HL-60 (cell line): ENCODE data around the gene POLR1F.

Source experiments
- DNase-seq, 2 experiments: peaks; one replicate each; pipeline ENCODE4 v3.0.0-alpha.2; 2010 to 2020; ENCODE audit warnings: low read depth in 1 of 2, low spot score in 1 of 2
- H3K27ac ChIP-seq: fragments of 250-450 bp; sonication (Bioruptor Pico); replicated peaks from 2 replicates; pipeline ENCODE4 v1.5.1; 2020; ENCODE audit warnings: mild to moderate bottlenecking, moderate library complexity
- H3K27me3 ChIP-seq: fragments of 250-450 bp; sonication (Bioruptor Pico); 2 replicates; pipeline ENCODE4 v1.5.1; 2021; ENCODE audit warnings: mild to moderate bottlenecking, moderate library complexity; ENCODE audit not compliant: insufficient read depth, poor library complexity, severe bottlenecking
- H3K4me3 ChIP-seq: replicated peaks from 2 replicates; pipeline ENCODE4 v1.5.1; 2011; ENCODE audit warnings: mild to moderate bottlenecking, control low read depth, low read length; ENCODE audit not compliant: insufficient read depth
- GABPA ChIP-seq: IDR thresholded peaks from 2 replicates; pipeline ENCODE4 v1.6.1; 2012; ENCODE audit warnings: low read depth
- POLR2AphosphoS5 ChIP-seq: IDR thresholded peaks from 2 replicates; pipeline ENCODE4 v1.6.1; 2012; ENCODE audit warnings: low read depth
- SPI1 ChIP-seq: IDR thresholded peaks from 2 replicates; pipeline ENCODE4 v1.6.1; 2012; ENCODE audit warnings: low read depth, mild to moderate bottlenecking, borderline replicate concordance
- TF ChIP-seq, protein P1 (sequence below): IDR thresholded peaks from 2 replicates; pipeline ENCODE4 v1.6.1; 2012; ENCODE audit warnings: low read depth; ENCODE audit not compliant: insufficient replicate concordance
- TF ChIP-seq, protein P2 (sequence below): IDR thresholded peaks from one replicate; pipeline ENCODE4 v1.5.1; 2011; ENCODE audit warnings: low read length, control low read depth, inconsistent platforms; ENCODE audit not compliant: insufficient read depth

The POLR1F gene

DNA sequence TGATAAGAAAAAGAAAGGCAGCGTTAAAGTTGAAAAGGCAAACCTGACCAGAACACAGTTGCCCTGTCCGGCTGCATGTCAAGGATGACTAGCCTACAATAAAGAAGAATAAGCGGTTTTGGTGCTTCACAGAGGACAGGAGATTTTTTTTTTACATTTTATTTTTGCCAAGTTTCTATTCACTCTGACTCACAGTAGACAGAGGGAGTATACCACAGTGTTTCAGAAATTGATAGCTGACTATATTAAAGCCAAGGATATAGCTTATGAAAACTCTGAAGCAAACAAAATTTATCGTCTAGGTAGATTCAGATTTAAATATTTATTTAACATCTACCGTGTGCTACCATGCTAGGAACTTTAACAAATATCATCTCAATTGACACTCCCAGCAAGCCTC is 16.9 kb upstream of the POLR1F start:
- DNase-seq = no peak
- Histone ChIP-seq H3K27ac (no peak overlapping the region), H3K27me3 (no peaks in the 10 kb centered on the region), H3K4me3 (no peak overlapping the region)
- TF ChIP-seq, protein P1, sequence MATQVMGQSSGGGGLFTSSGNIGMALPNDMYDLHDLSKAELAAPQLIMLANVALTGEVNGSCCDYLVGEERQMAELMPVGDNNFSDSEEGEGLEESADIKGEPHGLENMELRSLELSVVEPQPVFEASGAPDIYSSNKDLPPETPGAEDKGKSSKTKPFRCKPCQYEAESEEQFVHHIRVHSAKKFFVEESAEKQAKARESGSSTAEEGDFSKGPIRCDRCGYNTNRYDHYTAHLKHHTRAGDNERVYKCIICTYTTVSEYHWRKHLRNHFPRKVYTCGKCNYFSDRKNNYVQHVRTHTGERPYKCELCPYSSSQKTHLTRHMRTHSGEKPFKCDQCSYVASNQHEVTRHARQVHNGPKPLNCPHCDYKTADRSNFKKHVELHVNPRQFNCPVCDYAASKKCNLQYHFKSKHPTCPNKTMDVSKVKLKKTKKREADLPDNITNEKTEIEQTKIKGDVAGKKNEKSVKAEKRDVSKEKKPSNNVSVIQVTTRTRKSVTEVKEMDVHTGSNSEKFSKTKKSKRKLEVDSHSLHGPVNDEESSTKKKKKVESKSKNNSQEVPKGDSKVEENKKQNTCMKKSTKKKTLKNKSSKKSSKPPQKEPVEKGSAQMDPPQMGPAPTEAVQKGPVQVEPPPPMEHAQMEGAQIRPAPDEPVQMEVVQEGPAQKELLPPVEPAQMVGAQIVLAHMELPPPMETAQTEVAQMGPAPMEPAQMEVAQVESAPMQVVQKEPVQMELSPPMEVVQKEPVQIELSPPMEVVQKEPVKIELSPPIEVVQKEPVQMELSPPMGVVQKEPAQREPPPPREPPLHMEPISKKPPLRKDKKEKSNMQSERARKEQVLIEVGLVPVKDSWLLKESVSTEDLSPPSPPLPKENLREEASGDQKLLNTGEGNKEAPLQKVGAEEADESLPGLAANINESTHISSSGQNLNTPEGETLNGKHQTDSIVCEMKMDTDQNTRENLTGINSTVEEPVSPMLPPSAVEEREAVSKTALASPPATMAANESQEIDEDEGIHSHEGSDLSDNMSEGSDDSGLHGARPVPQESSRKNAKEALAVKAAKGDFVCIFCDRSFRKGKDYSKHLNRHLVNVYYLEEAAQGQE = no peak
- TF ChIP-seq SPI1 (no peak), POLR2AphosphoS5 (no peak), GABPA (no peak)
- TF ChIP-seq, protein P2, sequence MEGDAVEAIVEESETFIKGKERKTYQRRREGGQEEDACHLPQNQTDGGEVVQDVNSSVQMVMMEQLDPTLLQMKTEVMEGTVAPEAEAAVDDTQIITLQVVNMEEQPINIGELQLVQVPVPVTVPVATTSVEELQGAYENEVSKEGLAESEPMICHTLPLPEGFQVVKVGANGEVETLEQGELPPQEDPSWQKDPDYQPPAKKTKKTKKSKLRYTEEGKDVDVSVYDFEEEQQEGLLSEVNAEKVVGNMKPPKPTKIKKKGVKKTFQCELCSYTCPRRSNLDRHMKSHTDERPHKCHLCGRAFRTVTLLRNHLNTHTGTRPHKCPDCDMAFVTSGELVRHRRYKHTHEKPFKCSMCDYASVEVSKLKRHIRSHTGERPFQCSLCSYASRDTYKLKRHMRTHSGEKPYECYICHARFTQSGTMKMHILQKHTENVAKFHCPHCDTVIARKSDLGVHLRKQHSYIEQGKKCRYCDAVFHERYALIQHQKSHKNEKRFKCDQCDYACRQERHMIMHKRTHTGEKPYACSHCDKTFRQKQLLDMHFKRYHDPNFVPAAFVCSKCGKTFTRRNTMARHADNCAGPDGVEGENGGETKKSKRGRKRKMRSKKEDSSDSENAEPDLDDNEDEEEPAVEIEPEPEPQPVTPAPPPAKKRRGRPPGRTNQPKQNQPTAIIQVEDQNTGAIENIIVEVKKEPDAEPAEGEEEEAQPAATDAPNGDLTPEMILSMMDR = no peak

DNA sequence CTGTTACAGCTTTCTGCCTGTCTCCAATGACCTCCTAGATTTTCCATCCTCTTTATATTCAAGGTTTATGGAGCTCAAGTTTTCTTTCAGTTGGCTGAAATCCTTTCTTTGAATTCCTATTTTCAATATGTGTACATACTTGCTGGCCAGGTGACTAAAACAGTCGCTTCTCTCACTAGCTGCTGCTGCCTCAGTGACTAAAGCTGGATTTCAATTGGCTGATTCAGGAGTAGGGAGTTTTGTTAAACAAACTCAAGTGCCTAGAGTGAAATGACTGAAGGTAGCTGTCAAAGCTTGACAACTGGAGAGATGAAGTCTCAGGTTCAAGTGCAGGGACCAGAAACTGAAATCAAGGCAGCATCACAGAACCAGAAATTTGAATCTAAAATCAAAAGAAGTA is 6.7 kb upstream of the POLR1F start:
- TF ChIP-seq GABPA (no peak), POLR2AphosphoS5 (no peak), SPI1 (no peak)
- TF ChIP-seq, protein P1 = no peak
- TF ChIP-seq, protein P2 = no peak
- H3K27me3 ChIP-seq = peaks cover 3% of the 10 kb centered on the region
- no peak for DNase-seq
- no peak overlapping the region for H3K27ac ChIP-seq
- H3K4me3 ChIP-seq = no peak overlapping the region

DNA sequence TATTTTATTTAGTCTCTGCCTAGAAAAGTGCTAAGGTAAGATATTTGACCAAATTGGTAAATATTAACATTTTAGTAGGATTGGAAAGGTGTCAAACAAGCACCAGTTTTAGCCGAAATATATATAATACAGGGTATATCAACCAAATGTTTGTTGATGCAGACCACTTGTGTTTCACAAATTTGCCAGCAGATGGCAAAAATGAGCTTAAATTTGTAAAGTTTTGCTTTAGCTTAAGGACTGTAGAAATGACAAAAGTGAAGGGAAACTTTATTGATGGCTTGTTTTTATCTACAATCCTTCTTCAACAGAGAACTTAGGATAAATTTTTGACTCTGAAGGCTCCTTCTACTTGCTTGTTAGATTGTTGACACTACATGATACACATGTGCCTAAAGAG is 4.8 kb upstream of the POLR1F start:
- TF ChIP-seq, protein P2 = peak; percentile 5
- no peak for TF ChIP-seq POLR2AphosphoS5
- peaks cover 3% of the 10 kb centered on the region for H3K27me3 ChIP-seq
- H3K27ac ChIP-seq = no peak overlapping the region
- peak; percentile 16 to 19 for DNase-seq
- no peak overlapping the region for H3K4me3 ChIP-seq

DNA sequence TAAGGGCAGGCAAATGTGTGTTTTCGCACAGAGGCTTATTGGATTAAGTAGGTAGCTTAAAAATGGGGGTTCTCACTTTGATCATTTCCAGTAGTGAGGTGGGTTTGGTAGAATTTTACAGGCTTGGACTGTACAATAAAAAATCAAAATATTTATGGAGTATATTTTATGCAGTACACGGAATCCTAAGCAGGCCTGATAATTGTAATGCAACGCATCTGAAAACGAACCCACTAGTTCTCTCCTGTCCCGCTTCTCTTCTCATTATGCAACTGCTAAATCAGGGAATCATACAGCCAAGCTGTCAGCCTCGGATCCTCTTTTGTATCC is 377 bp upstream of the POLR1F start:
- no peak for TF ChIP-seq POLR2AphosphoS5
- TF ChIP-seq GABPA = no peak
- TF ChIP-seq, protein P1 = no peak
- no peak for TF ChIP-seq SPI1
- TF ChIP-seq, protein P2 = no peak
- Histone ChIP-seq H3K27me3 (no peaks in the 10 kb centered on the region), H3K27ac (0 out of 2 replicates have a peak overlapping the region, but pooled peaks have one; percentile 8), H3K4me3 (no peak overlapping the region)
- DNase-seq = no peak
